GM23248 (cell line): ENCODE results near the gene RNU1-2.
"Not testable (repeated sequence)": the region's sequence is repeated elsewhere in the genome, so short reads cannot be mapped to it uniquely, and the experiment has no call there.

ENCODE experiments used
- EZH2 ChIP-seq: fragments of 200-600 bp; sonication (generic); IDR thresholded peaks from 2 replicates; pipeline ENCODE4 v1.6.1; 2018; ENCODE audit warnings: antibody characterized with exemption, mild to moderate bottlenecking; ENCODE audit not compliant: insufficient read depth, poor library complexity, severe bottlenecking
- EZH2phosphoT487 ChIP-seq: fragments of 200-600 bp; sonication (generic); IDR thresholded peaks from 2 replicates; pipeline ENCODE4 v1.6.1; 2018; ENCODE audit warnings: antibody characterized with exemption, moderate library complexity, mild to moderate bottlenecking, low read depth; ENCODE audit not compliant: insufficient read depth

- TF ChIP-seq EZH2phosphoT487, EZH2: not testable (repeated sequence)
These were observed 49.7 kb downstream of the RNU1-2 start for GRCh38 chr1:16945512-16945911.
